Astrocyte (in vitro differentiated cells and primary cell): ENCODE measurements around the gene FBXL7. TPM values are rescaled to one million over a fixed set of nuclear protein-coding genes. Genes with fewer than 3 reads are reported as not detected.
A peak's percentile ranks its signal among the peaks of the same experiment; 100 is the strongest.

Source experiments
- DNase-seq: peaks from one replicate; pipeline ENCODE4 v3.0.0-alpha.2; 2010; ENCODE audit warnings: low read depth
- FAIRE-seq: peaks from 2 replicates; lab custom pipeline; 2011; peaks lifted over from hg19 to GRCh38; lab: Jason Lieb, UNC
- H2AFZ ChIP-seq: 2 replicates; pipeline ENCODE4 v1.6.0; 2012; ENCODE audit warnings: low read depth, low read length, inconsistent platforms
- H3K27ac ChIP-seq: 2 replicates; pipeline ENCODE4 v1.5.1; 2011; ENCODE audit warnings: low read depth, low read length, inconsistent platforms
- H3K27me3 ChIP-seq: 2 replicates; pipeline ENCODE4 v1.6.0; 2011; ENCODE audit warnings: low read length, inconsistent platforms; ENCODE audit not compliant: insufficient read depth
- H3K36me3 ChIP-seq: 2 replicates; pipeline ENCODE4 v1.5.1; 2011; ENCODE audit warnings: low read length, inconsistent platforms; ENCODE audit not compliant: insufficient read depth
- H3K4me1 ChIP-seq: 2 replicates; pipeline ENCODE4 v1.5.1; 2011; ENCODE audit warnings: low read length, inconsistent platforms; ENCODE audit not compliant: insufficient read depth
- H3K4me2 ChIP-seq: 2 replicates; pipeline ENCODE4 v1.6.0; 2012; ENCODE audit warnings: low read length, inconsistent platforms
- H3K4me3 ChIP-seq: 2 replicates; pipeline ENCODE4 v1.5.1; 2011; ENCODE audit warnings: low read depth, mild to moderate bottlenecking, low read length, inconsistent platforms; ENCODE audit not compliant: insufficient read depth
- H3K79me2 ChIP-seq: 2 replicates; pipeline ENCODE4 v1.6.0; 2012; ENCODE audit warnings: mild to moderate bottlenecking, low read length, inconsistent platforms; ENCODE audit not compliant: insufficient read depth
- H3K9ac ChIP-seq: 2 replicates; pipeline ENCODE4 v1.6.0; 2012; ENCODE audit warnings: mild to moderate bottlenecking, low read length, inconsistent platforms
- H3K9me3 ChIP-seq: 2 replicates; pipeline ENCODE4 v1.5.1; 2012; ENCODE audit warnings: low read depth, mild to moderate bottlenecking, low read length, inconsistent platforms; ENCODE audit not compliant: insufficient read depth
- H4K20me1 ChIP-seq: 2 replicates; pipeline ENCODE4 v1.6.0; 2012; ENCODE audit warnings: low read length, inconsistent platforms; ENCODE audit not compliant: insufficient read depth
- H3K27ac Mint-ChIP-seq: one replicate; pipeline ENCODE4 v1.8.0; 2021; ENCODE audit warnings: mild to moderate bottlenecking, mixed read lengths; ENCODE audit not compliant: unreplicated experiment
- H3K27me3 Mint-ChIP-seq: one replicate; pipeline ENCODE4 v1.8.0; 2021; ENCODE audit warnings: low read depth, mixed read lengths; ENCODE audit not compliant: unreplicated experiment
- H3K36me3 Mint-ChIP-seq: one replicate; pipeline ENCODE4 v1.8.0; 2021; ENCODE audit warnings: low read depth, mixed read lengths; ENCODE audit not compliant: unreplicated experiment
- H3K4me1 Mint-ChIP-seq: one replicate; pipeline ENCODE4 v1.8.0; 2021; ENCODE audit warnings: low read depth, mixed read lengths; ENCODE audit not compliant: unreplicated experiment
- H3K4me3 Mint-ChIP-seq: one replicate; pipeline ENCODE4 v1.8.0; 2021; ENCODE audit warnings: mild to moderate bottlenecking, moderate library complexity, mixed read lengths; ENCODE audit not compliant: unreplicated experiment
- H3K9me3 Mint-ChIP-seq: one replicate; pipeline ENCODE4 v1.8.0; 2021; ENCODE audit warnings: mild to moderate bottlenecking, mixed read lengths; ENCODE audit not compliant: unreplicated experiment
- CTCF ChIP-seq: IDR thresholded peaks from 2 replicates; pipeline ENCODE4 v1.5.1; 2011; ENCODE audit warnings: low read depth, mild to moderate bottlenecking, inconsistent platforms, low read length, moderate library complexity; ENCODE audit not compliant: insufficient read depth
- EZH2 ChIP-seq: IDR thresholded peaks from 2 replicates; pipeline ENCODE4 v1.6.1; 2012; ENCODE audit warnings: mild to moderate bottlenecking, low read length, inconsistent platforms; ENCODE audit not compliant: insufficient read depth
- total RNA-seq: library from RNA; stranded (reverse); gene quantifications from 2 replicates; pipeline ENCODE4 v1.2.1, GENCODE V29; 2021

Gene FBXL7
- total RNA-seq, 1 donor from 2014 or later, result 21.0 TPM

DNA sequence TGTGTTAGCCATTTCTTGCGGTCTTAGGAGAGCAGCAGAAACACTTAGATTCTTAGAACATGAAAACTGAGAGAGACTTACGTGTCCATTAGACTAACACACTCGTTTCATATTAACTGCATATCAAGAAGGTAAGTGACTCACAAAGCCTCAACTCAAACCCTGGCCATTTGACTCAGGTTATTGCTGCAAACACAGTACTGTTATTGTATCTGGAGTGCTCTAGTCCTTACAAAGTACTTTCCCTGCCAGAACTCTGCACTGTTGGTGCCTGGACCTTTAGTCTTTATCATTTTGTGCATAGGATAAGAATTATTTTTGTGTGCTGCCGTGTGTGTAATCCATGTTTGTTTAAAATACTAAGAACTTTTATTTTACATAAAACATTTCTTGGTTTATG, 155.7 kb downstream of the FBXL7 start:
- Mint-ChIP-seq H3K36me3 (peaks cover 4% of the 10 kb centered on the region), H3K27ac (no peak overlapping the region), H3K27me3 (no peaks in the 10 kb centered on the region), H3K4me1 (peaks cover 2% of the 10 kb centered on the region), H3K9me3 (peaks cover 5% of the 10 kb centered on the region), H3K4me3 (no peak overlapping the region)
- FAIRE-seq (no peak), DNase-seq (no peak)
- H2AFZ ChIP-seq, result no peak overlapping the region
- H3K9ac ChIP-seq, result no peak overlapping the region
- no peaks in the 10 kb centered on the region for H3K27me3 ChIP-seq
- no peak overlapping the region for H3K27ac ChIP-seq
- H3K36me3 ChIP-seq, result no peaks in the 10 kb centered on the region
- no peak for TF ChIP-seq EZH2
- TF ChIP-seq CTCF, result no peak
- peaks cover 17% of the 10 kb centered on the region for H4K20me1 ChIP-seq
- H3K4me1 ChIP-seq, result no peaks in the 10 kb centered on the region
- H3K4me2 ChIP-seq, result no peak overlapping the region
- H3K4me3 ChIP-seq, result no peak overlapping the region
- H3K9me3 ChIP-seq, result no peaks in the 10 kb centered on the region
- peaks cover 3% of the 10 kb centered on the region for H3K79me2 ChIP-seq

GRCh38 chr5:15664961-15665360, 165.0 kb downstream of the FBXL7 start:
- H3K27ac Mint-ChIP-seq, result peak overlapping the region; percentile 55

More at GRCh38 chr5:15664961-15665360, 165.0 kb downstream of the FBXL7 start:
- Mint-ChIP-seq H3K36me3 (no peaks in the 10 kb centered on the region), H3K4me1 (peaks cover 17% of the 10 kb centered on the region), H3K27me3 (no peaks in the 10 kb centered on the region), H3K9me3 (peaks cover 3% of the 10 kb centered on the region), H3K4me3 (peak overlapping the region; percentile 20)
- H3K9me3 ChIP-seq, result no peaks in the 10 kb centered on the region
- no peaks in the 10 kb centered on the region for H3K36me3 ChIP-seq
- no peak for FAIRE-seq
- peaks cover 31% of the 10 kb centered on the region for H4K20me1 ChIP-seq
- peak overlapping the region; percentile 57 for H3K4me2 ChIP-seq
- peaks cover 7% of the 10 kb centered on the region for H3K4me1 ChIP-seq
- peak; percentile 44 for DNase-seq
- H3K27me3 ChIP-seq, result no peaks in the 10 kb centered on the region
- H3K4me3 ChIP-seq, result no peak overlapping the region
- H3K79me2 ChIP-seq, result peaks cover 50% of the 10 kb centered on the region
- no peak for TF ChIP-seq EZH2
- no peak for TF ChIP-seq CTCF
- H3K9ac ChIP-seq, result no peak overlapping the region
- no peak overlapping the region for H3K27ac ChIP-seq
- H2AFZ ChIP-seq, result no peak overlapping the region
